Astrocyte of the spinal cord (primary cell): ENCODE measurements around the gene AUTS2.

Source experiments
- DNase-seq: peaks from one replicate; pipeline ENCODE4 v3.0.0; 2011; ENCODE audit warnings: low read depth, low spot score
- H3K4me3 ChIP-seq: 2 replicates; pipeline ENCODE4 v1.5.1; 2011; ENCODE audit warnings: low read depth, mild to moderate bottlenecking, low read length, moderate library complexity
- in situ Hi-C: cut with HindIII; loops from 2 replicates; pipeline ENCODE4 v1.10.0; 2017; ENCODE audit warnings: low sequenced_read_pairs
- TF ChIP-seq, protein P1 (sequence below): IDR thresholded peaks from 2 replicates; pipeline ENCODE4 v1.5.1; 2012; ENCODE audit warnings: low read depth, mild to moderate bottlenecking, low read length, inconsistent platforms

The AUTS2 gene

GRCh38 chr7:70556761-70557160 is 958.5 kb downstream of the AUTS2 start:
- in situ Hi-C loops: no loop called here
- no peak for DNase-seq
- TF ChIP-seq, protein P1, sequence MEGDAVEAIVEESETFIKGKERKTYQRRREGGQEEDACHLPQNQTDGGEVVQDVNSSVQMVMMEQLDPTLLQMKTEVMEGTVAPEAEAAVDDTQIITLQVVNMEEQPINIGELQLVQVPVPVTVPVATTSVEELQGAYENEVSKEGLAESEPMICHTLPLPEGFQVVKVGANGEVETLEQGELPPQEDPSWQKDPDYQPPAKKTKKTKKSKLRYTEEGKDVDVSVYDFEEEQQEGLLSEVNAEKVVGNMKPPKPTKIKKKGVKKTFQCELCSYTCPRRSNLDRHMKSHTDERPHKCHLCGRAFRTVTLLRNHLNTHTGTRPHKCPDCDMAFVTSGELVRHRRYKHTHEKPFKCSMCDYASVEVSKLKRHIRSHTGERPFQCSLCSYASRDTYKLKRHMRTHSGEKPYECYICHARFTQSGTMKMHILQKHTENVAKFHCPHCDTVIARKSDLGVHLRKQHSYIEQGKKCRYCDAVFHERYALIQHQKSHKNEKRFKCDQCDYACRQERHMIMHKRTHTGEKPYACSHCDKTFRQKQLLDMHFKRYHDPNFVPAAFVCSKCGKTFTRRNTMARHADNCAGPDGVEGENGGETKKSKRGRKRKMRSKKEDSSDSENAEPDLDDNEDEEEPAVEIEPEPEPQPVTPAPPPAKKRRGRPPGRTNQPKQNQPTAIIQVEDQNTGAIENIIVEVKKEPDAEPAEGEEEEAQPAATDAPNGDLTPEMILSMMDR: no peak
- no peak overlapping the region for H3K4me3 ChIP-seq

DNA sequence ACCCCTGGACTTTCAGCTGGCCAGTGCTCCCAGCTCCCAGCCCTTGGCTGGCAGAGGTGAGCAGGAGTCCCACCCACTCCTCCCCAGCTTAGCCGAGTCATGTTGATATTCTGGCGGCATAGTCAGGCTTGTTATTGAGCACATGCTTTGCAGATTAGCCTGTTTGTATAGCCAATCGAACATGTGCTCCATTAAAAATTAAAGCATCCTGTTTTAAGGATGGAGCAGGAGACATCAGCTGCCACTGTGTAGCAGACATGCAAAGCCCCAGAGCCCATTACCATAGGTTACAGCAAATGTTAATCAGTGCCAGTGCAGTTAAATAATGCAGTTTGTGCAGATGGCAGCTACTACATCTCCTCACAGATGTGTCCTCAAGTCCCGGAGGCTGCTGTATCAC is 959.1 kb downstream of the AUTS2 start:
- in situ Hi-C loops: no loop called here
- H3K4me3 ChIP-seq: no peak overlapping the region
- no peak for DNase-seq
- TF ChIP-seq, protein P1: no peak

- H3K4me3 ChIP-seq: no peak overlapping the region
- in situ Hi-C loops: no loop called here
- DNase-seq: no peak
- TF ChIP-seq, protein P1: no peak
These were observed 961.5 kb downstream of the AUTS2 start for GRCh38 chr7:70559815-70560214.

GRCh38 chr7:70563960-70564359 is 965.7 kb downstream of the AUTS2 start:
- no peak for DNase-seq
- in situ Hi-C loops: no loop called here
- no peak overlapping the region for H3K4me3 ChIP-seq
- TF ChIP-seq, protein P1: no peak

- TF ChIP-seq, protein P1: no peak
- H3K4me3 ChIP-seq: no peak overlapping the region
- in situ Hi-C loops: no loop called here
- no peak for DNase-seq
These were observed 967.6 kb downstream of the AUTS2 start for GRCh38 chr7:70565721-70566370.

DNA sequence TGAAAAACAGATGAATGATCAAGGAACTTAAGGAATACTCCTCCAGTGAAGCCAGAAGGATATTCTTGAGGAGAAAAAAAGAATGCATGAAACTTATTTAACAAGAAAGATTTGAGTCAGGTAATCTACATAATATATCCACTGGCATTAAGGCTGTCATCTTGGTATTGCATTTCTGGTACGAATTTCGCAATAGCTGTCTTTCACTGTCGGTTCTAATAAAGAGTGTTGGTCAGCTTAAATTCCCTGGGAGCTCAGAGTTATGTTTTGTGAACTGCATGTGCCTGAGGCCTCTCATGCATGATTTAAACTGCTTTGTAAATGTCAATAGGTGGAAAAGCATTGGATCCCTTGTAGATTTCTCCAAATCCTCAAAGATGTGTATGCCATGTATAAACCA is 968.4 kb downstream of the AUTS2 start:
- TF ChIP-seq, protein P1: no peak
- DNase-seq: no peak
- in situ Hi-C loops: no loop called here
- no peak overlapping the region for H3K4me3 ChIP-seq
